ENCODE data around the gene HGFAC.

The HGFAC gene

DNA sequence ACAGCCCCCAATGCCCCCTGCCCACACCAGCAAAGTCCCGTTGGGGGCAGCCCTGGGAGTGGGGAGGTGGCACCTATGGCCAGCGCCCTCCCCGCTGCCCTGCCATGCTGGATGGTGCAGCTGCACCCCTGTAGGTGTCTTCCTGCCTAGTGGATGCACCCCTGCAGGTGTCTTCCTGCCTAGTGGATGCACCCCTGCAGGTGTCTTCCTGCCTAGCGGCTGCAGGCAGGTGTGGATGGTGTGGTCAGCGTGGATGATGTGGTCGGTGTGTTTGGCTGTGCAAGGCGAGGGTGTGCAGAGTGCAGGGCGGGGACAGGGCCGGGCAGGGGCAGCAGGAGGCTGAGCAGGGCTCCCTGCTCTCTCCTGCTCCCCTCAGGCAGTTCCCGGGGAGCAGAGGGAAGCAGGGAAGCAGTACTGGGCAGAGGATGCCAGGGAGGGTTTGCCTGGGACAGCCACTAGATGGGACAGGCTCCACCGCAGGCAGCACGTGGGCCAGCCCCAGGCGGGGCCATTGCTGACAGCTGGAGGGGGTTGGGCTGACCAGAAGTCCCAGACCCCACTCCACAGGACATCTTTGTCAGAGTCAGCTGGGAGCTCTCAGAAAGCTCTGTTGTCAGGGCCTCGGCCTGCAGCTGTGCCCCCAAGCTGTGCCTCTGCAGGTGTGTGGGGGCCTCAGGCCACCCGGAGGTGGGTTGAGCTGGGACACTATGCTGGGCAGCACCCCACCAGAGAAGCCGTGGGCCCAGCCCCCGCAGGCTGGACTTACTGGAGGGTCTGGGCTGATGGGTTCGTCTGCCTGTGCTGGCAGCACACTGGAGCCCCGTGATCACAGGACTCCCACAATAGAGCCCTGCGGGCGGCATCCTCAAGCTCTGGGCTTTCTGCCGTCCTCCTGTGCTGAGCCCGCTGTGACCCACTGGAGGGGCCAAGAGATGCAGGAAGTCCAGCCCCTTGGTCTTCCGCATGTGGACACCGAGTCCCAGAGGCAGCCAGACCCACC, 45.1 kb downstream of the HGFAC start:
- no peak for FAIRE-seq
- no peak for TF ChIP-seq CTCF (IDR thresholded peaks at IDR 0.05; ENCODE audit: insufficient read depth, missing control alignments)
- no peak for DNase-seq (ENCODE audit: insufficient read length, low spot score)

DNA sequence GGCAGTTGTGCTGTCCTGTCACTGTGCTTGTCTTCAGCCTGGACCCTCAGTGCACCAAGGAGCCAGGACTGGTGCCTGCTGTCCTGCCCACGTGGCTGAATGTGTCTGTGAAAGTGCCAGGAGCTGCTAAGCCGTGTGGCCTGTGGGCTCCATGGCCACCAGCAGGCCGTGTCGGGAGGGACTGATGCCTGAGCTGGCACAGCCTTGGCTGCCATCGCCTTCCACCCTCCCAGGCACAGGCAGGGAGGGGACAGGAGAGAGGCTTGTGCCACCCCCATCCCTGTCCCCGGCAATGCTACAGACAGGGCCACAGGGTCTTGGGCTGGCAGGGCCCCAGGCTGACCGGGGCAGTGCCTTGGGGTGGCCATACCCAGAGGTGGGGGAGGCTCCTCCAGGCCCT, 46.1 kb downstream of the HGFAC start:
- FAIRE-seq = no peak

DNA sequence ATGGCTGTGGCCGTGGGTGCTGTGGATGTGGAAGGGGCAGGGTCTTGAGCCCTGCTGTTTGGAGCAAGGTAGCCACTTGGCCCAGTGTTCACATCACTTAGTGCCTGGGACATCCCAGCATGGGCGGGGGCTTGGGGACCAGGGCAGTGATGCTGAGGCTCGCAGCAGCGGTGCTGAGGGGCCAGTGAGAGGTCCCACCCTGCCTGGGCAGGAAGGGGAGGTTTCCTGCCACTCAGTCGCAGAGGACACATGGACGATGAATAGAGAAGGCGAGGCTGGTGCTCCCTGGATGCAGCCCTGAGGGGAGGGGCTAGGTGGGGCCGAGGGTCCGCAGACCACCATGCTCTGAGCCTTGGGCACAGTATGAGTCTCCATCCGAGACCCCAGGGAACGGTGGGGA, 47.1 kb downstream of the HGFAC start:
- DNase-seq (ENCODE audit: insufficient read length, low spot score) (no peak), FAIRE-seq (no peak)
- no peak for TF ChIP-seq CTCF (IDR thresholded peaks at IDR 0.05; ENCODE audit: insufficient read depth, missing control alignments)

More for the DNA sequence above, 46.1 kb downstream of the HGFAC start:
- TF ChIP-seq CTCF (IDR thresholded peaks at IDR 0.05; ENCODE audit: insufficient read depth, missing control alignments) = no peak
- DNase-seq (ENCODE audit: insufficient read length, low spot score) = no peak

DNA sequence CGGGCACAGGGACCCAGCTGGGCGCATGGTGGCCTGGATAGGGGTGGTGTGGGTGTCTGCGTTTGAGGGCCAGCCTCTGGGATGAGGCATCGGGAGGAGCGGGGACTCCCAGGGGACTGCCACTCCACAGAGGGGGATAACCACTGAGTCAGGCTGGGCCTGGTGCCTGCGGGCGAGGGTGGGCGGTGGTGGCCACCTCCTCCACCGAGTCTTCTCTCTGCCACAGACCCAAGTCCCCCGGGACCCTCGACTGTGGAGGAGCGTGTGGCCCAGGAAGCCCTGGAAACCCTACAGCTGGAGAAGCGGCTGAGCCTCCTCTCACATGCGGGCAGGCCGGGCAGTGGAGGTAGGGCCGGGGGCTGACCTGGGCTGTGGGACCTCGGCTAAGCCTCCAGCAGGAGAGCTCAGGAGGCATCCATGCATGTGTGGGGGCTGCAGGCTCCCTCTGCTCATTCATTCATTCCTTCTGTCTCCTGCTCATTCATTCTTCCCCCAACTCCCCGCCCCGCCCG, 47.7 kb downstream of the HGFAC start:
- no peak for TF ChIP-seq CTCF (IDR thresholded peaks at IDR 0.05; ENCODE audit: insufficient read depth, missing control alignments)
- DNase-seq (ENCODE audit: insufficient read length, low spot score) (no peak), FAIRE-seq (no peak)

- FAIRE-seq (no peak), DNase-seq (ENCODE audit: insufficient read length, low spot score) (no peak)
- no peak for TF ChIP-seq CTCF (IDR thresholded peaks at IDR 0.05; ENCODE audit: insufficient read depth, missing control alignments)
These were observed 50.1 kb downstream of the HGFAC start for GRCh38 chr4:3491681-3492405.

DNA sequence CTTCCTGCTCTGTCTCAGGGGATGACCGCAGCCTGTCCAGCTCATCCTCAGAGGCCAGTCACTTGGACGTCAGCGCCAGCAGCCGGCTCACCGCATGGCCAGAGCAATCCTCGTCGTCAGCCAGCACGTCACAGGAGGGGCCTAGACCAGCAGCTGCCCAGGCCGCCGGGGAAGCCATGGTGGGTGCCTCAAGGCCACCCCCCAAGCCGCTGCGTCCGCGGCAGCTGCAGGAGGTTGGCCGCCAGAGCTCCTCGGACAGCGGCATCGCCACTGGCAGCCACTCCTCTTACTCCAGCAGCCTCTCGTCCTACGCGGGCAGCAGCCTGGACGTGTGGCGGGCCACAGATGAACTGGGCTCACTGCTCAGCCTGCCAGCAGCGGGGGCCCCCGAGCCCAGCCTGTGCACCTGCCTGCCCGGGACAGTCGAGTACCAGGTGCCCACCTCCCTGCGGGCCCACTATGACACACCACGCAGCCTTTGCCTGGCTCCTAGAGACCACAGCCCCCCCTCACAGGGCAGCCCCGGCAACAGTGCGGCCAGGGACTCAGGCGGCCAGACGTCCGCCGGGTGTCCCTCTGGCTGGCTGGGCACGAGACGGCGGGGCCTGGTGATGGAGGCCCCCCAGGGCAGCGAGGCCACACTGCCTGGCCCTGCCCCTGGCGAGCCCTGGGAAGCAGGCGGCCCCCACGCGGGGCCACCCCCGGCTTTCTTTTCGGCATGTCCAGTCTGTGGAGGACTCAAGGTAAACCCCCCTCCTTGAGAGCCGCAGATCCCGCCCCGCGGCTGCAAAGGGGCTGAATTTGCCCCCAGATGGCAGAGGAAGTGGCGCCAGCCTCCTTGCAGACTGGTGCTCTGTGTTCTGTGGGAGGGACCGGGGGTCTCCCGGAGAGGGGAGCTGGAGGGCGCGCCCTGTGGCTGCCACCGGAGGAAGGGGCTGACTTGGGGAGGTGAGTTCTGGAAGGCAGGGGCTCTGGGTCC, 51.3 kb downstream of the HGFAC start:
- no peak for TF ChIP-seq CTCF (IDR thresholded peaks at IDR 0.05; ENCODE audit: insufficient read depth, missing control alignments)
- no peak for FAIRE-seq
- no peak for DNase-seq (ENCODE audit: insufficient read length, low spot score)
